Fibroblast of lung (primary cell): ENCODE results near the gene RYR2. TPM values are rescaled to one million over a fixed set of nuclear protein-coding genes. Genes with fewer than 3 reads are reported as not detected.

ENCODE experiments used
- DNase-seq, 2 donors: peaks; one replicate each; pipeline versions ENCODE4 v3.0.0 to v3.0.0-alpha.2; 2010; ENCODE audit warnings: low read depth in 2 of 2
- H2AFZ ChIP-seq: 2 replicates; pipeline ENCODE4 v1.5.1; 2012; ENCODE audit warnings: low read length, control low read depth, inconsistent platforms
- H3K27ac ChIP-seq: 2 replicates; pipeline ENCODE4 v1.5.1; 2011; ENCODE audit warnings: low read length, control low read depth; ENCODE audit not compliant: insufficient read depth
- H3K27me3 ChIP-seq: 2 replicates; pipeline ENCODE4 v1.5.1; 2011; ENCODE audit warnings: mild to moderate bottlenecking, low read length; ENCODE audit not compliant: control insufficient read depth, insufficient read depth
- H3K36me3 ChIP-seq: 2 replicates; pipeline ENCODE4 v1.5.1; 2011; ENCODE audit warnings: low read length; ENCODE audit not compliant: control insufficient read depth, insufficient read depth
- H3K4me1 ChIP-seq: 2 replicates; pipeline ENCODE4 v1.5.1; 2011; ENCODE audit warnings: low read length; ENCODE audit not compliant: control insufficient read depth, insufficient read depth; ENCODE audit errors: extremely low read depth
- H3K4me2 ChIP-seq: 2 replicates; pipeline ENCODE4 v1.5.1; 2011; ENCODE audit warnings: low read length, control low read depth; ENCODE audit not compliant: insufficient read depth; ENCODE audit errors: extremely low read depth
- H3K4me3 ChIP-seq, 4 experiments: fragments of 200-600 bp in 1 of 4; sonication (generic) in 1 of 4; replicated peaks in 1 of 4; 2 replicates each; pipeline ENCODE4 v1.5.1; 2011 to 2016; ENCODE audit warnings: low read length in 4 of 4, low read depth in 3 of 4, mild to moderate bottlenecking in 3 of 4, control low read depth in 2 of 4, inconsistent platforms in 1 of 4, mixed read lengths in 1 of 4; ENCODE audit not compliant: insufficient read depth in 1 of 4; ENCODE audit errors: control extremely low read depth in 1 of 4
- H3K79me2 ChIP-seq: 2 replicates; pipeline ENCODE4 v1.5.1; 2012; ENCODE audit warnings: mild to moderate bottlenecking, low read length, inconsistent platforms; ENCODE audit not compliant: control insufficient read depth, insufficient read depth
- H3K9ac ChIP-seq: 2 replicates; pipeline ENCODE4 v1.5.1; 2011; ENCODE audit warnings: mild to moderate bottlenecking, low read length, control low read depth; ENCODE audit not compliant: insufficient read depth
- H3K9me3 ChIP-seq: 2 replicates; pipeline ENCODE4 v1.5.1; 2012; ENCODE audit warnings: low read depth, low read length; ENCODE audit not compliant: control insufficient read depth, insufficient read depth
- H4K20me1 ChIP-seq: 2 replicates; pipeline ENCODE4 v1.5.1; 2011; ENCODE audit warnings: low read length; ENCODE audit not compliant: control insufficient read depth, insufficient read depth; ENCODE audit errors: extremely low read depth
- CTCF ChIP-seq, 2 donors: IDR thresholded peaks in 1 of 2; conservative IDR thresholded peaks in 1 of 2; 1 replicate in 1 of 2; 2 replicates in 1 of 2; pipeline ENCODE4 v1.5.1; 2011 to 2012; ENCODE audit warnings: low read length in 2 of 2, control low read depth in 1 of 2, inconsistent platforms in 1 of 2, low read depth in 1 of 2, mild to moderate bottlenecking in 1 of 2
- EZH2 ChIP-seq: IDR thresholded peaks from 2 replicates; pipeline ENCODE4 v1.5.1; 2012; ENCODE audit warnings: low read length, control low read depth, mild to moderate bottlenecking; ENCODE audit errors: missing control alignments
- polyA plus RNA-seq, 2 donors: library from polyadenylated mRNA; depleted of rRNA in 1 of 2; stranded (reverse) in 1 of 2; unstranded in 1 of 2; fragments of >200 nt; gene quantifications; 2 replicates each; pipeline ENCODE4 v1.2.1, GENCODE V29; 2011 to 2012; ENCODE audit warnings: missing spikeins in 1 of 2
- total RNA-seq: library from RNA; depleted of rRNA; stranded (reverse); fragments of >200 nt; gene quantifications from 2 replicates; pipeline ENCODE4 v1.2.1, GENCODE V29; 2014

RYR2 gene
- total and polyA plus RNA-seq, 2 donors (not counting 1 experiment from before 2014, with no cell fraction given): 0.06 to 0.17 TPM

GRCh38 chr1:237568955-237569354 is 527.0 kb downstream of the RYR2 start:
- H2AFZ ChIP-seq: no peak overlapping the region
- H3K27ac ChIP-seq: no peak overlapping the region
- no peak overlapping the region for H3K9ac ChIP-seq
- H3K36me3 ChIP-seq: no peaks in the 10 kb centered on the region
- no peaks in the 10 kb centered on the region for H3K9me3 ChIP-seq
- no peaks in the 10 kb centered on the region for H3K79me2 ChIP-seq
- no peaks in the 10 kb centered on the region for H3K4me1 ChIP-seq
- no peaks in the 10 kb centered on the region for H3K27me3 ChIP-seq
- H3K4me3 ChIP-seq: no peak overlapping the region
- no peak for TF ChIP-seq EZH2
- no peak for TF ChIP-seq CTCF (conservative IDR thresholded peaks at IDR 0.05 in 1 of 2, IDR thresholded peaks at IDR 0.05 in 1 of 2; ENCODE audit: low read depth in 1 of 2, low read length in 2 of 2)
- H4K20me1 ChIP-seq: no peaks in the 10 kb centered on the region
- H3K4me2 ChIP-seq: no peak overlapping the region
- no peak for DNase-seq

GRCh38 chr1:237570530-237570929 is 528.5 kb downstream of the RYR2 start:
- no peak for TF ChIP-seq EZH2
- TF ChIP-seq CTCF (conservative IDR thresholded peaks at IDR 0.05 in 1 of 2, IDR thresholded peaks at IDR 0.05 in 1 of 2; ENCODE audit: low read depth in 1 of 2, low read length in 2 of 2): no peak
- H3K27ac ChIP-seq: no peak overlapping the region
- H3K4me1 ChIP-seq: no peaks in the 10 kb centered on the region
- H3K4me2 ChIP-seq: no peak overlapping the region
- H3K27me3 ChIP-seq: no peaks in the 10 kb centered on the region
- no peak overlapping the region for H3K9ac ChIP-seq
- no peaks in the 10 kb centered on the region for H3K9me3 ChIP-seq
- no peak for DNase-seq
- no peaks in the 10 kb centered on the region for H3K79me2 ChIP-seq
- H4K20me1 ChIP-seq: no peaks in the 10 kb centered on the region
- no peaks in the 10 kb centered on the region for H3K36me3 ChIP-seq
- H3K4me3 ChIP-seq: no peak overlapping the region
- no peak overlapping the region for H2AFZ ChIP-seq

GRCh38 chr1:237574536-237574935 is 532.6 kb downstream of the RYR2 start:
- no peak overlapping the region for H2AFZ ChIP-seq
- no peak overlapping the region for H3K4me2 ChIP-seq
- H3K9ac ChIP-seq: no peak overlapping the region
- TF ChIP-seq CTCF (conservative IDR thresholded peaks at IDR 0.05 in 1 of 2, IDR thresholded peaks at IDR 0.05 in 1 of 2; ENCODE audit: low read depth in 1 of 2, low read length in 2 of 2) (no peak), EZH2 (no peak)
- no peaks in the 10 kb centered on the region for H3K27me3 ChIP-seq
- H3K79me2 ChIP-seq: no peaks in the 10 kb centered on the region
- H3K4me3 ChIP-seq: no peak overlapping the region
- DNase-seq: no peak
- H3K27ac ChIP-seq: no peak overlapping the region
- H4K20me1 ChIP-seq: no peaks in the 10 kb centered on the region
- H3K9me3 ChIP-seq: no peaks in the 10 kb centered on the region
- H3K4me1 ChIP-seq: no peaks in the 10 kb centered on the region
- H3K36me3 ChIP-seq: no peaks in the 10 kb centered on the region
